MG63 (cell line): ENCODE results near the gene TTBK2. TPM values are rescaled to one million over a fixed set of nuclear protein-coding genes. Genes with fewer than 3 reads are reported as not detected.

Experiments
- DNase-seq: peaks from one replicate; pipeline ENCODE4 v3.0.0-alpha.2; 2020
- H3K27me3 ChIP-seq: fragments of 250-450 bp; sonication (Bioruptor Pico); 2 replicates; pipeline ENCODE4 v1.5.1; 2020; ENCODE audit warnings: mild to moderate bottlenecking, moderate library complexity
- H3K36me3 ChIP-seq: fragments of 250-450 bp; sonication (Bioruptor Pico); 2 replicates; pipeline ENCODE4 v1.5.1; 2020; ENCODE audit warnings: mild to moderate bottlenecking, moderate library complexity
- H3K4me3 ChIP-seq: fragments of 250-450 bp; sonication (Bioruptor Pico); 2 replicates; pipeline ENCODE4 v1.5.1; 2020; ENCODE audit warnings: mild to moderate bottlenecking, moderate library complexity
- H3K9me3 ChIP-seq: fragments of 250-450 bp; sonication (Bioruptor Pico); 2 replicates; pipeline ENCODE4 v1.5.1; 2020; ENCODE audit warnings: mild to moderate bottlenecking, moderate library complexity
- total RNA-seq: library from RNA; depleted of rRNA; stranded (reverse); fragments of >200 nt; shearing (Covaris generic); gene quantifications from 2 replicates; pipeline ENCODE4 v1.2.3, GENCODE V29; 2014; ENCODE audit warnings: low replicate concordance

TTBK2 gene
- total RNA-seq, 1 experiment from 2014 or later = 4.8 TPM

GRCh38 chr15:42759093-42759492 is 161.5 kb downstream of the TTBK2 start:
- DNase-seq = no peak
- Histone ChIP-seq H3K9me3 (peaks cover 19% of the 10 kb centered on the region), H3K4me3 (no peak overlapping the region), H3K36me3 (no peaks in the 10 kb centered on the region; the same call in 1 of the 2 replicates), H3K27me3 (no peaks in the 10 kb centered on the region)

GRCh38 chr15:42750306-42750705 is 170.3 kb downstream of the TTBK2 start:
- H3K4me3 ChIP-seq = no peak overlapping the region
- DNase-seq = no peak
- H3K9me3 ChIP-seq = no peaks in the 10 kb centered on the region
- no peaks in the 10 kb centered on the region for H3K27me3 ChIP-seq
- peaks cover 6% of the 10 kb centered on the region for H3K36me3 ChIP-seq

GRCh38 chr15:42749266-42749665 is 171.3 kb downstream of the TTBK2 start:
- H3K27me3 ChIP-seq = no peaks in the 10 kb centered on the region
- H3K9me3 ChIP-seq = no peaks in the 10 kb centered on the region
- no peak overlapping the region for H3K4me3 ChIP-seq
- DNase-seq = no peak
- H3K36me3 ChIP-seq = peaks cover 6% of the 10 kb centered on the region

GRCh38 chr15:42744195-42744594 is 176.4 kb downstream of the TTBK2 start:
- H3K36me3 ChIP-seq = no peaks in the 10 kb centered on the region; the same call in 1 of the 2 replicates
- H3K9me3 ChIP-seq = no peaks in the 10 kb centered on the region
- H3K27me3 ChIP-seq = no peaks in the 10 kb centered on the region
- no peak overlapping the region for H3K4me3 ChIP-seq
- no peak for DNase-seq

GRCh38 chr15:42742149-42742548 is 178.4 kb downstream of the TTBK2 start:
- Histone ChIP-seq H3K4me3 (no peak overlapping the region), H3K36me3 (no peaks in the 10 kb centered on the region; the same call in 1 of the 2 replicates), H3K9me3 (no peaks in the 10 kb centered on the region), H3K27me3 (no peaks in the 10 kb centered on the region)
- DNase-seq = no peak

GRCh38 chr15:42741710-42742109 is 178.9 kb downstream of the TTBK2 start:
- Histone ChIP-seq H3K4me3 (no peak overlapping the region), H3K36me3 (no peaks in the 10 kb centered on the region; the same call in 1 of the 2 replicates), H3K27me3 (no peaks in the 10 kb centered on the region), H3K9me3 (no peaks in the 10 kb centered on the region)
- DNase-seq = no peak

GRCh38 chr15:42737529-42738328 is 182.8 kb downstream of the TTBK2 start:
- Histone ChIP-seq H3K27me3 (no peaks in the 10 kb centered on the region), H3K9me3 (no peaks in the 10 kb centered on the region), H3K36me3 (peaks cover 13% of the 10 kb centered on the region), H3K4me3 (peak overlapping the region; percentile 65)
- DNase-seq = peak; percentile 21

- Histone ChIP-seq H3K9me3 (no peaks in the 10 kb centered on the region), H3K27me3 (no peaks in the 10 kb centered on the region), H3K36me3 (peaks cover 18% of the 10 kb centered on the region), H3K4me3 (peak within 1 kb of the TSS; percentile 65)
- peak; percentile 90 for DNase-seq
These were observed 183.6 kb downstream of the TTBK2 start, which contains the start of gene CDAN1 for GRCh38 chr15:42736793-42737528. TSS of gene CDAN1 (minus strand) at chr15:42737128. CDS start at chr15:42737102, 26 bp downstream.

- Histone ChIP-seq H3K9me3 (no peaks in the 10 kb centered on the region), H3K27me3 (no peaks in the 10 kb centered on the region), H3K4me3 (peak overlapping the region; percentile 65), H3K36me3 (peaks cover 21% of the 10 kb centered on the region)
- no peak for DNase-seq
These were observed 184.3 kb downstream of the TTBK2 start for GRCh38 chr15:42736178-42736792.

GRCh38 chr15:42735382-42736165 is 185.0 kb downstream of the TTBK2 start:
- DNase-seq = no peak
- Histone ChIP-seq H3K9me3 (no peaks in the 10 kb centered on the region), H3K4me3 (peak overlapping the region; percentile 65), H3K27me3 (no peaks in the 10 kb centered on the region), H3K36me3 (peaks cover 21% of the 10 kb centered on the region)

GRCh38 chr15:42734076-42734672 is 186.4 kb downstream of the TTBK2 start:
- Histone ChIP-seq H3K4me3 (no peak overlapping the region), H3K36me3 (peaks cover 26% of the 10 kb centered on the region), H3K9me3 (no peaks in the 10 kb centered on the region), H3K27me3 (no peaks in the 10 kb centered on the region)
- no peak for DNase-seq

- no peak overlapping the region for H3K4me3 ChIP-seq
- no peaks in the 10 kb centered on the region for H3K27me3 ChIP-seq
- peaks cover 30% of the 10 kb centered on the region for H3K36me3 ChIP-seq
- DNase-seq = no peak
- no peaks in the 10 kb centered on the region for H3K9me3 ChIP-seq
These were observed 187.6 kb downstream of the TTBK2 start for GRCh38 chr15:42733027-42733426.

GRCh38 chr15:42732095-42732827 is 188.3 kb downstream of the TTBK2 start:
- no peak for DNase-seq
- Histone ChIP-seq H3K9me3 (no peaks in the 10 kb centered on the region), H3K4me3 (no peak overlapping the region), H3K27me3 (no peaks in the 10 kb centered on the region), H3K36me3 (peaks cover 35% of the 10 kb centered on the region)

GRCh38 chr15:42731461-42731860 is 189.1 kb downstream of the TTBK2 start:
- H3K27me3 ChIP-seq = no peaks in the 10 kb centered on the region
- no peak for DNase-seq
- H3K36me3 ChIP-seq = peaks cover 35% of the 10 kb centered on the region
- no peak overlapping the region for H3K4me3 ChIP-seq
- no peaks in the 10 kb centered on the region for H3K9me3 ChIP-seq

- Histone ChIP-seq H3K9me3 (no peaks in the 10 kb centered on the region), H3K36me3 (peaks cover 40% of the 10 kb centered on the region), H3K27me3 (no peaks in the 10 kb centered on the region), H3K4me3 (no peak overlapping the region)
- DNase-seq = no peak
These were observed 190.0 kb downstream of the TTBK2 start for GRCh38 chr15:42730536-42730935.
